ENCODE data around the gene MAP2K2. TPM values are rescaled to one million over a fixed set of nuclear protein-coding genes. Genes with fewer than 3 reads are reported as not detected.
"Not testable (repeated sequence)": the region's sequence is repeated elsewhere in the genome, so short reads cannot be mapped to it uniquely, and the experiment has no call there.

MAP2K2 gene
- total RNA-seq, 5 donors from 2014 or later (not counting 1 experiment from before 2014, with no cell fraction given): 101 to 152 (median 141) TPM

GRCh38 chr19:4134351-4134750 is 10.4 kb upstream of the MAP2K2 start:
- no peak overlapping the region for H3K27ac Mint-ChIP-seq
- WGBS (ENCODE audit: insufficient coverage): 47% methylated on average over 3 of the region's 6 CpGs
- no peak overlapping the region for H3K4me3 Mint-ChIP-seq
- no peaks in the 10 kb centered on the region for H3K36me3 Mint-ChIP-seq
- peaks cover 0 to 7% of the 10 kb centered on the region in 2 experiments for H3K27me3 ChIP-seq (replicated peaks in 1 of 2; ENCODE audit: control insufficient read depth in 2 of 2, extremely low read depth in 1 of 2, insufficient read depth in 2 of 2, low read length in 1 of 2)
- ATAC-seq (replicated peaks in 1 of 4) (no peak), DNase-seq (no peak)
- no peaks in the 10 kb centered on the region for H3K4me1 ChIP-seq (ENCODE audit: control insufficient read depth in 1 of 2, extremely low read depth in 1 of 2, insufficient read depth in 2 of 2, low read length in 2 of 2)
- no peak overlapping the region for H3K4me3 ChIP-seq (ENCODE audit: control insufficient read depth in 1 of 2, extremely low read depth in 1 of 2, low read length in 1 of 2)
- no peaks in the 10 kb centered on the region for H3K36me3 ChIP-seq (ENCODE audit: control insufficient read depth in 2 of 2, extremely low read depth in 1 of 2, insufficient read depth in 1 of 2, low read length in 1 of 2)
- H3K27me3 Mint-ChIP-seq: peaks cover 5% of the 10 kb centered on the region in 2 donors
- CTCF ChIA-PET: no interaction called here
- POLR2A ChIA-PET: no interaction called here
- H3K9me3 ChIP-seq: no peaks in the 10 kb centered on the region
- H3K9me3 Mint-ChIP-seq: no peaks in the 10 kb centered on the region
- no peak overlapping the region for H3K27ac ChIP-seq (ENCODE audit: low read length)
- peaks cover 0 to under 1% (median 0%) of the 10 kb centered on the region in 3 donors for H3K4me1 Mint-ChIP-seq

GRCh38 chr19:4130744-4131438 is 7.0 kb upstream of the MAP2K2 start:
- Mint-ChIP-seq H3K27me3 (peaks cover 5% of the 10 kb centered on the region in 2 donors), H3K9me3 (no peaks in the 10 kb centered on the region), H3K27ac (no peak overlapping the region), H3K4me1 (no peaks in the 10 kb centered on the region), H3K36me3 (no peaks in the 10 kb centered on the region), H3K4me3 (no peak overlapping the region)
- DNase-seq (no peak), ATAC-seq (replicated peaks in 1 of 4) (no peak)
- CTCF ChIA-PET: interaction anchor here (0.5 to 0.6 kb wide), 2 partner anchors 9 to 201 kb away, joined by 3 to 5 read pairs; no protein-coding TSS in a partner anchor
- Histone ChIP-seq H3K4me3 (ENCODE audit: control insufficient read depth in 1 of 2, extremely low read depth in 1 of 2, low read length in 1 of 2) (no peak overlapping the region), H3K27me3 (replicated peaks in 1 of 2; ENCODE audit: control insufficient read depth in 2 of 2, extremely low read depth in 1 of 2, insufficient read depth in 2 of 2, low read length in 1 of 2) (peaks cover 0 to 9% of the 10 kb centered on the region in 2 experiments), H3K9me3 (no peaks in the 10 kb centered on the region), H3K36me3 (ENCODE audit: control insufficient read depth in 2 of 2, extremely low read depth in 1 of 2, insufficient read depth in 1 of 2, low read length in 1 of 2) (no peaks in the 10 kb centered on the region), H3K4me1 (ENCODE audit: control insufficient read depth in 1 of 2, extremely low read depth in 1 of 2, insufficient read depth in 2 of 2, low read length in 2 of 2) (no peaks in the 10 kb centered on the region), H3K27ac (ENCODE audit: low read length) (no peak overlapping the region)
- POLR2A ChIA-PET: no interaction called here
- WGBS (ENCODE audit: insufficient coverage): 63% methylated on average over 5 of the region's 8 CpGs

GRCh38 chr19:4129050-4129449 is 5.1 kb upstream of the MAP2K2 start:
- H3K4me3 Mint-ChIP-seq; H3K4me1 Mint-ChIP-seq; H3K36me3 Mint-ChIP-seq; ATAC-seq (replicated peaks in 1 of 4); DNase-seq; H3K9me3 Mint-ChIP-seq; POLR2A ChIA-PET; H3K4me3 ChIP-seq (ENCODE audit: control insufficient read depth in 1 of 2, extremely low read depth in 1 of 2, low read length in 1 of 2); H3K27me3 ChIP-seq (replicated peaks in 1 of 2; ENCODE audit: control insufficient read depth in 2 of 2, extremely low read depth in 1 of 2, insufficient read depth in 2 of 2, low read length in 1 of 2); H3K27me3 Mint-ChIP-seq; CTCF ChIA-PET; H3K9me3 ChIP-seq; H3K27ac Mint-ChIP-seq; H3K4me1 ChIP-seq (ENCODE audit: control insufficient read depth in 1 of 2, extremely low read depth in 1 of 2, insufficient read depth in 2 of 2, low read length in 2 of 2); H3K27ac ChIP-seq (ENCODE audit: low read length); H3K36me3 ChIP-seq (ENCODE audit: control insufficient read depth in 2 of 2, extremely low read depth in 1 of 2, insufficient read depth in 1 of 2, low read length in 1 of 2): not testable (repeated sequence)
- WGBS (ENCODE audit: insufficient coverage): no CpG with 5 or more reads among the region's 7 CpGs

DNA sequence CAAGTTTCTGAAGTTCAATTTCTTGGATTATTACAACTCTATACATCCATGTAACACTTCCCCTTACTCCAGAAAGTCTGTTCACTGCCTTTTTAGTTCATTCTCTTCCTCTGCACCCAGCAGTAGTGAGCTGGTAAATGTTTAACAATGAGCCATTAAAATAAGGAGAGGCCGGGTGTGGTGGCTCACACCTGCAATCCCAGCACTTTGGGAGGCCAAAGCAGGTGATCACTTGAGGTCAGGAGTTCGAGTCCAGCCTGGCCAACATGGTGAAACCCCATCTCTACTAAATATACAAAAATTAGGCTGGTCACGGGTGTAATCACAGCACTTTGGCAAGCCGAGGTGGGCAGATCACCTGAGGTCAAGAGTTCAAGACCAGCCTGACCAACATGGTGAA is 3.4 kb upstream of the MAP2K2 start:
- ATAC-seq (replicated peaks in 1 of 4); POLR2A ChIA-PET; H3K27ac ChIP-seq (ENCODE audit: low read length); H3K27ac Mint-ChIP-seq; H3K36me3 ChIP-seq (ENCODE audit: control insufficient read depth in 2 of 2, extremely low read depth in 1 of 2, insufficient read depth in 1 of 2, low read length in 1 of 2); H3K27me3 Mint-ChIP-seq; H3K9me3 Mint-ChIP-seq; H3K4me3 ChIP-seq (ENCODE audit: control insufficient read depth in 1 of 2, extremely low read depth in 1 of 2, low read length in 1 of 2); H3K36me3 Mint-ChIP-seq; DNase-seq; CTCF ChIA-PET; H3K27me3 ChIP-seq (replicated peaks in 1 of 2; ENCODE audit: control insufficient read depth in 2 of 2, extremely low read depth in 1 of 2, insufficient read depth in 2 of 2, low read length in 1 of 2); H3K4me3 Mint-ChIP-seq; H3K9me3 ChIP-seq: not testable (repeated sequence)
- peaks cover 9 to 18% of the 10 kb centered on the region in 2 experiments for H3K4me1 ChIP-seq (ENCODE audit: control insufficient read depth in 1 of 2, extremely low read depth in 1 of 2, insufficient read depth in 2 of 2, low read length in 2 of 2)
- WGBS (ENCODE audit: insufficient coverage): 79% methylated on average over 3 of the region's 4 CpGs
- peaks cover 11 to 17% (median 12%) of the 10 kb centered on the region in 3 donors for H3K4me1 Mint-ChIP-seq

DNA sequence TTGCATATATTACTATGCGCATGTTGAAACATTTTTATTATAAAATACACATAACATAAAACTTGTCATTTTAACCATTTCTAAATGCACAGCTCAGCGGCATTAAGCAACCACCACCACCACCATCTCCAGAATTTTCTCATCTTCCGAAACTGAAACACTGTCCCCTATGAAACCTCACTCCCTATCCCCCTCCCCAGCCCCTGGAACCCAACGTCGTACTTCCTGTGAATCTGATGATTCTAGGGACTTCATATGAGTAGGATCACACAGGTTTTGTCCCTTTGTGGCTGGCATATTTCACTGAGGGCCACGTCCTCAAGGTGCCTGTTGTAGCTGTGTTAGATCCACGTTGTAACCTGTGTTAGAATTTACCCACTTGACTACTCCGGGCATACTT is 716 bp upstream of the MAP2K2 start:
- peak overlapping the region; percentile 55 to 99 (median 57) for H3K4me3 Mint-ChIP-seq
- H3K9me3 Mint-ChIP-seq: no peaks in the 10 kb centered on the region
- peak overlapping the region in 1 of 2 donors; percentile 55 for H3K27ac Mint-ChIP-seq
- Histone ChIP-seq H3K4me3 (ENCODE audit: control insufficient read depth in 1 of 2, extremely low read depth in 1 of 2, low read length in 1 of 2) (peak overlapping the region; percentile 62 to 66), H3K9me3 (no peaks in the 10 kb centered on the region), H3K27me3 (replicated peaks in 1 of 2; ENCODE audit: control insufficient read depth in 2 of 2, extremely low read depth in 1 of 2, insufficient read depth in 2 of 2, low read length in 1 of 2) (peaks cover 0 to 2% of the 10 kb centered on the region in 2 experiments), H3K4me1 (ENCODE audit: control insufficient read depth in 1 of 2, extremely low read depth in 1 of 2, insufficient read depth in 2 of 2, low read length in 2 of 2) (peaks cover 9 to 27% of the 10 kb centered on the region in 2 experiments), H3K36me3 (ENCODE audit: control insufficient read depth in 2 of 2, extremely low read depth in 1 of 2, insufficient read depth in 1 of 2, low read length in 1 of 2) (peaks cover 3 to 5% of the 10 kb centered on the region in 2 donors), H3K27ac (ENCODE audit: low read length) (no peak overlapping the region)
- ChIA-PET CTCF (no interaction called here), POLR2A (no interaction called here)
- no peak for DNase-seq
- 33% methylated on average over 2 of the region's 8 CpGs for WGBS (ENCODE audit: insufficient coverage)
- H3K27me3 Mint-ChIP-seq: no peaks in the 10 kb centered on the region
- peaks cover 18 to 30% (median 25%) of the 10 kb centered on the region in 3 donors for H3K4me1 Mint-ChIP-seq
- no peaks in the 10 kb centered on the region for H3K36me3 Mint-ChIP-seq
- ATAC-seq (replicated peaks in 1 of 4): no peak

DNA sequence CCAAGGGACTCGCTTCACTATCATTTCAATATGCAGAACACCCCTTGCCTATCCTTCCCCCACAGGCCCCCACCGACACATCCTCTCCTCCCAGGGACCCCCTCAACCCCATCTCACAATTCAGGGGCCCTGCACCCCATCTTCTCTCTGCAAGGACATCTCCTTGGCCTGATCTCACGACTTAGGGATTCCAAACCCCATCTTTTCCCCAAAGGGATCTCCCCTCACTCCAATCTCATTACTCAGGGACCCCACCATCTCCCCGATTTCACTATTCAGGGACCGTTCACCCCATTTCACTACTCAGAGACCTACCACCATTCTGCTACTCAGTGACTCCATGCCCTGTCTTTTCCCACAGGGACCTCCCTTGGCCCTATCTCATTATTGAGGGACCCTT is 1.4 kb downstream of the MAP2K2 start:
- ChIA-PET CTCF (no interaction called here), POLR2A (no interaction called here)
- H3K4me1 ChIP-seq (ENCODE audit: control insufficient read depth in 1 of 2, extremely low read depth in 1 of 2, insufficient read depth in 2 of 2, low read length in 2 of 2): peaks cover 9 to 27% of the 10 kb centered on the region in 2 experiments
- no peaks in the 10 kb centered on the region for H3K9me3 Mint-ChIP-seq
- H3K4me3 Mint-ChIP-seq: peak overlapping the region; percentile 85 to 99 (median 93)
- H3K4me3 ChIP-seq (ENCODE audit: control insufficient read depth in 1 of 2, extremely low read depth in 1 of 2, low read length in 1 of 2): peak overlapping the region; percentile 55 to 62
- 74% methylated on average over 5 of the region's 5 CpGs for WGBS (ENCODE audit: insufficient coverage)
- H3K27me3 ChIP-seq (replicated peaks in 1 of 2; ENCODE audit: control insufficient read depth in 2 of 2, extremely low read depth in 1 of 2, insufficient read depth in 2 of 2, low read length in 1 of 2): peaks cover 0 to 2% of the 10 kb centered on the region in 2 experiments
- H3K4me1 Mint-ChIP-seq: peaks cover 23 to 37% (median 29%) of the 10 kb centered on the region in 3 donors
- peaks cover 5 to 12% of the 10 kb centered on the region in 2 donors for H3K36me3 ChIP-seq (ENCODE audit: control insufficient read depth in 2 of 2, extremely low read depth in 1 of 2, insufficient read depth in 1 of 2, low read length in 1 of 2)
- no peaks in the 10 kb centered on the region for H3K9me3 ChIP-seq
- DNase-seq (no peak), ATAC-seq (replicated peaks in 1 of 4) (no peak)
- H3K27me3 Mint-ChIP-seq: no peaks in the 10 kb centered on the region
- peak overlapping the region; percentile 68 for H3K27ac ChIP-seq (ENCODE audit: low read length)
- H3K36me3 Mint-ChIP-seq: no peaks in the 10 kb centered on the region
- peak overlapping the region; percentile 90 for H3K27ac Mint-ChIP-seq

Data from T-cell (primary cell).